ENCODE measurements around the gene LRRC61.

LRRC61 gene

GRCh38 chr7:150332852-150333635, 9.9 kb downstream of the LRRC61 start:
- DNase-seq, result no peak

DNA sequence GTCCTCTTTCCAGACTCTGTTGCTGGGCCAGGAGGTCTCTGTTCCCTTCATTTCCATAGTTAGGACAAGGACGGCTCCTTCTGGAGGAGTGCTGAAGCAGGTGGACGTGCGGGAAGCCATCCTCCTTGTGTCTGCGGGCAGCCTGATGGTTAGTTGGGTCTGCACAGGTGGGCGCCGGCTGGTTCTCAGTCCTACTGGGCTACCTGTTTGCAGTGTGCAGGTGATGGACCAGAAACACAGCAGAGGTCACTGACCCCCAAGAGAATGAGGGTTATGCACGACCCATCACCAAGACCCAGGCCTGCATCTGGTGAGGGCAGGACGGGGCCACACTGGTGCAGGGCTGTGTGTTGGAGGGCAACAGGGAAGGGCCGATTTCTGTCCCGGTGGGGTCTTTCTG, 10.5 kb downstream of the LRRC61 start:
- DNase-seq, result no peak

DNA sequence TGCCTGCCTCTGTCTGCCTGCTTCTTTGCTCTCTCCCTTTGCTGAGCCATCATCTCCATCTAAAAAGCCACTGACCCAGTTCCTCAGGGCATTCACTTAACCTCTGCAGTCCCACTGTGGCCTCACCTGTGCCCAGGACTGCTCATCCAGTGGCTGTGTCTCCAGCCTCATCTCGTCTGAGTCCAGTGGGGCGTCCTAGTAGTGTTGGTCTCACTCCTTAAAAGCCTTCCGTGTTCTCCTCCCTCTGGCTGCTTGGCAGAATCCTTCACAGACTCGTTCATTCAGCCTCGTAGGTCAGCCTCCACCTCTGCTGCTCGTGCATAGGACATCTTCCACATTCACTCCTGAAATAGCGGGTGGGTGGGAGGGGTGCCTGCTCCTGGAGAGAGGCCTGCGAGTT, 11.0 kb downstream of the LRRC61 start:
- no peak for DNase-seq

DNA sequence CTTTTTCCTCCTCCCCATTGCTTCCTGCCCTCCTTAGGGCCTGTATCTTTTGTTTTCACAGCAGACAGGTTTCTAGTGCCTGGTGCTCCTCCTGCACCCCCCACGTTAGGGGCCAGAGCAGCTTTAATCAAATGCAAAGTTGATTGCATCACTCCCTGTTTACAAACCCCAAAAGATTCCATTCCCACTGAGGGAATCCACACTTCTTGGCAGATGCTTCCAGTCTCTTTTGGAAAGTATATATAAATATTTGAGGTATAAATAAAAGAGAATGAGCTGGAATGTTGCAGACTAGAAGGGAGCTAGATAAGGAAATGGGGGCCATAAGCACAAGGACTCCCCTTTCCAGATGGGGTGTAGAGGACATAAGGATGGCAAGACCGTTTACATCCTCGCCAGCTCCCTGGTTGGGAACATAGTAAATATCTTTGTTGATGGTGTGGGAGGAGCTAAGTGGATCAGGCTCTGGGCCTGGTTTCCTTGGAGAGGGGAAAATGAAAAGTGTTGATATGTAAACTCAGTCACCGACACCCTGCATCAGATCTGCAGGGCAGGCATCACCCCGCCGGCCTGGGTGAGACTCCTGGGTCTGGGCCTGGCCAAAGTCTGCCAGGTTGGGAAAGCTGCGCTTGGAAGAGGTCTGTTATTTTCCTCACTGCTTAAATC, 12.1 kb downstream of the LRRC61 start:
- no peak for DNase-seq

- no peak for DNase-seq
These were observed 12.6 kb downstream of the LRRC61 start for GRCh38 chr7:150335774-150336112.

DNA sequence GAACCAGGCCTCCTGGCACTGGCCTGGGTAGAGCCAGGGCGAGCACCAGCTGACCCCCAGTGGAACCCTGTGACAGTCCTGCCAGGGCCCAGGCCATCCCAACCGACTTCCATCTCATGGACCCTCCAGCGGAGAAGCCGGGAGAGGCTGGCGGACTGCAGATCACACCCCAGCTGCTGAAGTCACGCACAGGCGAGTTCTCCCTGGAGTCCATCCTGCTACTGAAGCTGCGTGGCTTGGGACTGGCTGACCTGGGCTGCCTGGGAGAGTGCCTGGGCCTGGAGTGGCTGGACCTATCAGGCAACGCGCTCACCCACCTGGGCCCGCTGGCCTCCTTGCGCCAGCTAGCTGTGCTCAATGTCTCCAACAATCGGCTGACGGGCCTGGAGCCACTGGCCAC, 13.6 kb downstream of the LRRC61 start:
- no peak for DNase-seq

GRCh38 chr7:150337179-150337578, 14.0 kb downstream of the LRRC61 start:
- no peak for DNase-seq

DNA sequence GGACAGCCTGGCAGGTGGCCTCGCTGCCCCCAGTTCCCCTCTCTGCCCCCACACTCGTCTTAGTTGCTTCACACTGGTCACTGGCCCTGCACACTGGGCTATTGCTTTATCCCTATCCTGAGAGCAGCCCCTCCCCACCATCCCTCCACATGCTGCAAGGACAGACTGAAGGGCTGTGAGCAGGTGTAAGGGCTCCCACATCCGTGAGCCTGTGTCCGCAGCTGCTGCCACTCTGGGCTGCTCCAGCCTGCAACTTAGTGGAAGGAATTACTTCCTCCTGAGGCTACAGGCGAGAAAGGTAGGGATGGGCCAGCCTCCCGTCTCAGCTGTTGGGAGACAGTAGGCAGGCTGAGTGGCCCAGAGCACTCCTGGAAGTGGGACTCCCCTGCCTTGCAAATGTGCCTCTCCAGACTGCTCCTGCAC, 14.5 kb downstream of the LRRC61 start:
- DNase-seq, result no peak

DNA sequence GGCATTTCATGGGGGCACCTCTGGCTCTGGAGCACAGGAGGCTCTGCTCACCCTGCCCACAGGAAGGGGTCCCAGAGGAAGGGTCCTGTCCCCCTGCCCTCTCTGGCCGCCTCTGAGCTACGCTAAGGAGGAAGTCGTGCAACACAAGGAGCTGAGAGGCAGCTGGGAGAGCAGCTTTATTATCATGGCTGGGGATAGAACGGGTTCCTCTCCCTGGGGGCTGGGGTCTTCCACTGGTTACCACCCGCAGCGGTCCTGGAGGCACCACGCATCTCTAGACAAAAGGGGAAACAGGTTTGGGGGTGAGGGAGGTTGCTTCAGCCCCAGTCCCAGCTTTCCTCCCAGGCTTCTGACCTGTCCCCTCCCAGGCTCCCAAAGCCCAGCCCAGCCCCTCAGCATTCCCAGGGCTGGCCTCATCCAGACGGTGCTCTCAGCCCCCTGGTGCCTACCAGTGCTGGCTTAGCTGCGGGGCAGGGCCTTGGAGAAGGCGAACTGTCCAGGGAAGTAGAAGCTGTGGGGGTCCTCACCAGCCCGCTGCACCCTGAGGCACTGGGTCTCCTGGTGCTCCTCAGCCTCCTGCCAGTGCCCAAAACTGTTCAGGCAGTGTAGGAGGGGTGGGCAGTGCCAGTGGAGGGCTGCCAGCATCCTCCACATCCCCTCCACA, 15.1 kb downstream of the LRRC61 start:
- no peak for DNase-seq

DNA sequence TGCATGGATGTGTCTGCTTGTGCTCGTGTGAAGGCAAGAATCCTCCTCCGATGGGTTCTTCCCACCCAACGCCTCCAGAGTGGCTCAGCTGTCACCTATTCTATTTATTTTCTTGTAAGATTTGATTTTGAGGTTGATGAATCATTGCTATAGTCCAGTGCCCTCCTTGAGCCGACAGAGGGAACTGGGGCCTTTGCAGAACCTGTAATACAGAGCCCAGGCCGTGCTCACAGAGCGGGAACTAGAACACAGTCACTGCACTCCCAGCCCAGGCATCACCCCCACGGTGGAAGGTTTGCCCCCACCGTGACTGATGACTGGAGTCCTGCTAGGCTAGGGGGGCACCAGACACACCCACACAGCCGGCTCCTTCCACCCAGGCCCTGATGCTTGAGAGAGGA, 16.3 kb downstream of the LRRC61 start:
- no peak for DNase-seq

GRCh38 chr7:150340024-150340749, 17.0 kb downstream of the LRRC61 start:
- no peak for DNase-seq

- no peak for DNase-seq
These were observed 17.7 kb downstream of the LRRC61 start for GRCh38 chr7:150340875-150341262.

DNA sequence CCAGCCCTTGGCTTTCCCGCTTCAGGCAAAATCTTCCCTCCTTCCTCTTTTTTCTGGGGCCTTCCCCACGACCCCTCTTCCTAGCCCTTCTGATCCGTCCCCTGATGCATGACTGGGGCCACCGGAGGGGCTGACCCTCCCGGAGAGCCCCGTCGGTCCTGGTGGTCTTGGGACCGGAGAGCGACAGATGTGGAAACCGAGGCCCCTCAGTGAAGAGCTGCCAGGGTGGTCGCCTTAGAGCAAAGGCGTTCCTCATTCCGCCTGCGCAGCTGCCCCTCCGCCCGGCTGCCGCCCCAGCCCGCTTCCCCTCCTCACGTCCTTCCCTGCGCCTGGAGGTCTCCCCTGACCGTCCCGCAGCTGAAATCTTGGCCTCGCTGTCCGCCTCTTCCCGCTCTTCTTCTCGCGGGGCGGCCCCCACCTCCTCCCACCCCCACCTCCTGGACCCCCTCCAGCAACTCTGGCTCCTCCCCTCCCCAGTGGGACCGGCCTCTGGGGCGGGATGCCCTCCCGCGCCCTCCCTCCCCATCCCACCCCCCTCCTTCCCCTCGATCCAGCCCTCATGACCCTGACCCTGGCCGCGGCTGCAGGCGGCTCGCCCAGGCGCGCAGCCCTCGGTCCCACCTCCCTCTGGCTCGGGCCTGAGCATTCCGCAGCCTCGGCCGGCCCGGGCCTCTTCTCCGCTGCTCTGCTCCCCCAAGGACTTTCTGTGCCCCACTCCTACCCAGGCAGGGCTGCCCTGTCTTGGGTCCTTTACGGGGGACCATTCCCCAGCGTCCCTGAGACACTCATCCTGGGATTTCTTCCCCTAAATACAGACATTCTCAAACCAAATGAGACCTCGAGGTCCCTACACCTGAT, 18.3 kb downstream of the LRRC61 start, which contains the start of gene RARRES2:
RARRES2 (minus strand) TSS at position 367 of the 858 bp plus-strand sequence. CDS start 1,020 bp downstream, outside the sequence.
- no peak for DNase-seq

DNA sequence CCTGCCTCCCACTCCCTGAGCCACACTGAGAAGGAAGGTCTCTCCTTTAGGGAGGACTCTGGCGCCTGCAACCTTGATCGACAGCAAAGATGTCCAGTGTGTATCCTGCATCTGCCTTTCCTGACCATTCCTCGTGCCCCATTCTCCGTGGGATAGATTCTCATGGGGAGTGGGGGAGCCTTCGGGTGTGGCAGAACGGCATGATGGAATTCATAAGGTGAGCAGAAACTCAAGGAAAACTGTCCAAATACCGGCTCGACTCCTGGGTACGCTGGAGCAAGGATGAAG, 18.9 kb downstream of the LRRC61 start:
- DNase-seq, result no peak

DNA sequence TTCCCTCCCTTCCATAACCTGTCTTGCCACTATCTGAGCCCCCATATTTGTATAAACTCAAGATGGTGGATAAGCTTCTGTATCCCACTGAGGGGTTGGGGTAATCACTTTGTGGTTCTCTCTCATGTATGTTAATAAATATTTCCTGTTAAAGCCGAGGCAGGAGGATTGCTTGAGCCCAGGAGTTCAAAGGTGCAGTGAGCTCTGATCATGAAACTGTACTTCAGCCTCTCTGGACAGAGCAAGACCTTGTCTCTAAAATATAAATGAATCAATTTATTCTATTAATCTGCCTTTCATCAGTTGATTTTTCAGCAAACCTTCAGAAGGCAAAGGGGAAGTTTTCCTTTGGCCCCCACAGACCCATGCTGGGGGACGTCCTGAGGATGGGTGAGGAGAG, 20.1 kb downstream of the LRRC61 start:
- no peak for DNase-seq

GRCh38 chr7:150344299-150344698, 21.1 kb downstream of the LRRC61 start:
- DNase-seq, result no peak

GRCh38 chr7:150345012-150345411, 21.9 kb downstream of the LRRC61 start:
- DNase-seq, result no peak

GRCh38 chr7:150346922-150347321, 23.8 kb downstream of the LRRC61 start:
- DNase-seq, result no peak

- no peak for DNase-seq
These were observed 28.5 kb downstream of the LRRC61 start for GRCh38 chr7:150351587-150352194.

DNA sequence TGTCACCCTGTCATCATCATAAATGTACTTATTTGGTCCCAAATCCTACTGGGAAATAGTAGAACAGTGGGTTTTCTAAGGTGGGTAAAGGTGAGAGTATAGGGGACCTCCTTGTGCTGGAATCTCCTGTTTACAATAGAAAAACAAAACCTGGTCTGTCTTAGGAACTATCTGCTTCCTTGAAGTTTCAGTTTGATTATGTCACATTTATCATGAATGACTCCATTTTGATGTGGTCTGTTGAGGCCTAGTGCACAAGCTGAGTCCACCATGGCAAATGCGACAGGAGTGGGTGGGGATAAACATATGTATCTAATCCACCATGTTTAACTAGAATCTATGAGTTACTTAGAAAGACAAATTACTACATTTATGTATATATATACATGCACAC, 32.5 kb downstream of the LRRC61 start:
- DNase-seq, result no peak

DNA sequence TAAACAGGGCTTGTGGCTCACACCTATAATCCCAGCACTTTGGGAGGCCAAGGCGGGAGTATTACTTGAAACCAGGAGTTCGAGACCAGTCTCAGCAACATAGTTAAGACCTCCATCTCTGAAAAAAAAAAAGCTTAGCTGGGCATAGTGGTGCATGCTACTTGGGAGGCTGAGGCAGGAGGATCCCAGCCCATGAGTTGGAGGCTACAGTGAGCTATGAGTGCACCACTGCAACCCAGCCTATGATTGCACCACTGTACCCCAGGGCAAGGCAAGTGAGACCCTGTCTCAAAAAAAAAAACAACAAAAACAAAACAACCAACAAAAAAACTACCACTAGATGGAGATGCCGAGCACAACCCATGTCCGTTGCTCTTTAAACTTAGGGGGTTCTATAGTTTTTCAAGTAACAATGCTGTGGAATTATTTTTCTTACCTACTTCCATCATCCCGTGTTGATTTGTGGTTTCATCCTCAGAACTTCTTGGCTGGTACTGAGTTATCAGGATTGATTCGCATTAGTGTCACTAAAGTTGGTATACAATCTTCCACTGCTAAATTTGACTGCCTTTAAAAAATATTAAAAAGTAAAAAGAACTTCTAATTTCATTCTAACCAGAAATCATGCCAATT, 33.2 kb downstream of the LRRC61 start:
- DNase-seq, result no peak

DNA sequence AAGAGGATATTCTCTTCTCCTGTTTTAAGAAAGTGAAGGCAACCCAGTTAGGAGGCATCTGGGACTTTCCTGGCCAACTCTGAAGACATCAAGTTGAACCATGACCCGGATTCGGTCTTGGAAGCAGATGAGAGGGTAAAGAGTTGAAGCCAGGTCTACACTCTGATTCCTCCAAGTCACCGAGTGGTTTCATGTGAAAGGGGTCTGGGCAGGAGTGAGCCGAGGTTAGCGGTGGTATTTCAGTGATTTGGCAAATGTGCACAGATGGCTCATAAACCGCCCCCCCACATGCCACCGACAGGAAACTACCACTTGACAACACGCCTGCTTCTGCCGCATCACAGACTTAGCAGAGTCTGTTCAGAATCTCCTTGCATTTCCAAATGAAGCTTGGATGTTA, 34.1 kb downstream of the LRRC61 start:
- DNase-seq, result no peak
